Neuronal stem cell (in vitro differentiated cells): ENCODE measurements around the gene MAGEA6.
"Not testable (repeated sequence)": the region's sequence is repeated elsewhere in the genome, so short reads cannot be mapped to it uniquely, and the experiment has no call there.

Experiments used
- DNase-seq: peaks from one replicate; pipeline ENCODE4 v3.0.0-alpha.2; 2013; ENCODE audit warnings: low spot score
- H2AFZ ChIP-seq: one replicate; pipeline ENCODE4 v1.6.1; 2013; ENCODE audit warnings: mild to moderate bottlenecking, low read length, inconsistent platforms
- H2AK5ac ChIP-seq: 2 replicates; pipeline ENCODE4 v1.6.1; 2013; ENCODE audit warnings: low read depth, mild to moderate bottlenecking, inconsistent platforms, low read length, moderate library complexity, mixed read lengths
- H2BK120ac ChIP-seq: 2 replicates; pipeline ENCODE4 v1.6.1; 2013; ENCODE audit warnings: low read depth, mild to moderate bottlenecking, inconsistent platforms, low read length, moderate library complexity, mixed read lengths
- H2BK12ac ChIP-seq: one replicate; pipeline ENCODE4 v1.6.1; 2013; ENCODE audit warnings: low read length, inconsistent platforms
- H2BK15ac ChIP-seq: 2 replicates; pipeline ENCODE4 v1.6.1; 2013; ENCODE audit warnings: mild to moderate bottlenecking, low read length, inconsistent platforms, mixed read lengths
- H2BK5ac ChIP-seq: one replicate; pipeline ENCODE4 v1.6.1; 2013; ENCODE audit warnings: inconsistent platforms, mild to moderate bottlenecking, low read length, moderate library complexity
- H3K14ac ChIP-seq: one replicate; pipeline ENCODE4 v1.6.1; 2013; ENCODE audit warnings: low read length, inconsistent platforms
- H3K18ac ChIP-seq: 2 replicates; pipeline ENCODE4 v1.6.1; 2013; ENCODE audit warnings: low read length, inconsistent platforms
- H3K23ac ChIP-seq: 2 replicates; pipeline ENCODE4 v1.6.1; 2013; ENCODE audit warnings: low read depth, mild to moderate bottlenecking, mixed read lengths, low read length, inconsistent platforms; ENCODE audit not compliant: poor library complexity
- H3K27ac ChIP-seq: replicated peaks from 3 replicates; pipeline ENCODE4 v1.5.1; 2013; ENCODE audit warnings: low read length, inconsistent platforms
- H3K27me3 ChIP-seq, 3 experiments: 2 replicates each; pipeline ENCODE4 v1.6.1; 2013; ENCODE audit warnings: low read length in 3 of 3, mild to moderate bottlenecking in 2 of 3, inconsistent platforms in 1 of 3, low read depth in 1 of 3, mixed read lengths in 1 of 3, moderate library complexity in 1 of 3; ENCODE audit not compliant: control insufficient read depth in 3 of 3, insufficient read depth in 3 of 3
- H3K36me3 ChIP-seq, 2 donors: replicated peaks in 1 of 2; 2 replicates each; pipeline ENCODE4 v1.6.1; 2013; ENCODE audit warnings: low read length in 2 of 2; ENCODE audit not compliant: control insufficient read depth in 2 of 2, insufficient read depth in 2 of 2
- H3K4ac ChIP-seq: 2 replicates; pipeline ENCODE4 v1.6.1; 2013; ENCODE audit warnings: inconsistent platforms, mild to moderate bottlenecking, low read length, moderate library complexity
- H3K4me1 ChIP-seq, 2 donors: 1 replicate in 1 of 2; 2 replicates in 1 of 2; pipeline ENCODE4 v1.6.1; 2013; ENCODE audit warnings: low read length in 2 of 2, low read depth in 1 of 2; ENCODE audit not compliant: control insufficient read depth in 2 of 2, insufficient read depth in 1 of 2
- H3K4me2 ChIP-seq: one replicate; pipeline ENCODE4 v1.6.1; 2013; ENCODE audit warnings: mild to moderate bottlenecking, low read length, inconsistent platforms; ENCODE audit not compliant: insufficient read depth, poor library complexity, severe bottlenecking
- H3K4me3 ChIP-seq, 2 donors: 2 replicates each; pipeline ENCODE4 v1.5.1; 2013; ENCODE audit warnings: low read length in 2 of 2, mild to moderate bottlenecking in 2 of 2, inconsistent platforms in 1 of 2, moderate library complexity in 1 of 2
- H3K79me1 ChIP-seq: one replicate; pipeline ENCODE4 v1.6.1; 2013; ENCODE audit warnings: low read depth, mild to moderate bottlenecking, inconsistent platforms, low read length, moderate library complexity
- H3K9ac ChIP-seq: one replicate; pipeline ENCODE4 v1.6.1; 2013; ENCODE audit warnings: mild to moderate bottlenecking, low read depth, low read length, inconsistent platforms; ENCODE audit not compliant: poor library complexity
- H3K9me3 ChIP-seq, 2 donors: replicated peaks in 1 of 2; 2 replicates each; pipeline versions ENCODE3 to v1.6.1; 2013; ENCODE audit warnings: low read length in 2 of 2, mild to moderate bottlenecking in 2 of 2, inconsistent platforms in 1 of 2, low read depth in 1 of 2, mixed read lengths in 1 of 2, moderate library complexity in 1 of 2; ENCODE audit not compliant: control insufficient read depth in 2 of 2, insufficient read depth in 1 of 2
- H4K8ac ChIP-seq: one replicate; pipeline ENCODE4 v1.6.1; 2013; ENCODE audit warnings: low read depth, mild to moderate bottlenecking, inconsistent platforms, low read length, moderate library complexity
- H4K91ac ChIP-seq: one replicate; pipeline ENCODE4 v1.6.1; 2013; ENCODE audit warnings: low read length, low read depth, mild to moderate bottlenecking, inconsistent platforms; ENCODE audit not compliant: poor library complexity
- WGBS, 2 donors: extraction: QIAGEN DNeasy Blood & Tissue Kit; methylation state at CpG; one replicate each; pipeline ENCODE4 v1.1.7; 2013; ENCODE audit warnings: missing lambda C conversion rate in 2 of 2, mixed read lengths in 1 of 2; ENCODE audit not compliant: insufficient read length in 2 of 2, insufficient replicate concordance in 1 of 2; ENCODE audit errors: extremely low coverage in 2 of 2; 5-methylcytosine and 5-hydroxymethylcytosine counted together

Gene MAGEA6

GRCh38 chrX:152759544-152759943, 9.9 kb downstream of the MAGEA6 start:
- H3K27ac ChIP-seq, H2AK5ac ChIP-seq, H2BK120ac ChIP-seq, H3K18ac ChIP-seq, H3K4me2 ChIP-seq, H4K91ac ChIP-seq, H3K4ac ChIP-seq, H3K36me3 ChIP-seq, H3K14ac ChIP-seq, H3K9me3 ChIP-seq, H3K4me3 ChIP-seq, H3K27me3 ChIP-seq, H2BK5ac ChIP-seq, H3K79me1 ChIP-seq, H3K23ac ChIP-seq, H4K8ac ChIP-seq, H2BK12ac ChIP-seq, H2AFZ ChIP-seq, DNase-seq, H3K9ac ChIP-seq, H3K4me1 ChIP-seq, H2BK15ac ChIP-seq: not testable (repeated sequence)
- WGBS, 2 donors: no CpG with 5 or more reads among the region's 7 CpGs

- H3K4me1 ChIP-seq, H4K8ac ChIP-seq, H3K9ac ChIP-seq, H2AFZ ChIP-seq, H3K27me3 ChIP-seq, H2AK5ac ChIP-seq, DNase-seq, H2BK15ac ChIP-seq, H3K9me3 ChIP-seq, H2BK120ac ChIP-seq, H3K4me2 ChIP-seq, H3K36me3 ChIP-seq, H3K27ac ChIP-seq, H3K14ac ChIP-seq, H3K23ac ChIP-seq, H4K91ac ChIP-seq, H2BK5ac ChIP-seq, H3K4ac ChIP-seq, H3K18ac ChIP-seq, H2BK12ac ChIP-seq, H3K79me1 ChIP-seq, H3K4me3 ChIP-seq: not testable (repeated sequence)
- WGBS, 2 donors: no CpG with 5 or more reads among the region's 2 CpGs
Observed at GRCh38 chrX:152758918-152759317, 10.6 kb downstream of the MAGEA6 start, which contains the start of gene CSAG3. CSAG3 (plus strand) TSS chrX:152759218.

GRCh38 chrX:152754871-152755270, 14.6 kb downstream of the MAGEA6 start:
- not testable (repeated sequence) for H3K79me1 ChIP-seq, H3K14ac ChIP-seq, H3K27me3 ChIP-seq, H2AFZ ChIP-seq, H3K18ac ChIP-seq, H3K9ac ChIP-seq, H4K8ac ChIP-seq, H3K4me1 ChIP-seq, H2BK15ac ChIP-seq, H3K27ac ChIP-seq, H2AK5ac ChIP-seq, H2BK12ac ChIP-seq, H3K9me3 ChIP-seq, DNase-seq, H3K4ac ChIP-seq, H2BK5ac ChIP-seq, H3K23ac ChIP-seq, H2BK120ac ChIP-seq, H3K36me3 ChIP-seq, H4K91ac ChIP-seq, H3K4me3 ChIP-seq, H3K4me2 ChIP-seq
- WGBS, 2 donors: no CpG with 5 or more reads among the region's 5 CpGs

GRCh38 chrX:152753686-152754650, 15.5 kb downstream of the MAGEA6 start, which contains the start of gene MAGEA2:
MAGEA2 (minus strand) TSS chrX:152753842; CDS start chrX:152751363, 2,479 bp downstream.
- H3K18ac ChIP-seq, H4K91ac ChIP-seq, H3K4ac ChIP-seq, H3K27me3 ChIP-seq, H3K79me1 ChIP-seq, H3K14ac ChIP-seq, H2BK120ac ChIP-seq, H3K4me3 ChIP-seq, H2BK12ac ChIP-seq, H3K4me2 ChIP-seq, H2BK5ac ChIP-seq, DNase-seq, H3K4me1 ChIP-seq, H3K9me3 ChIP-seq, H2BK15ac ChIP-seq, H3K9ac ChIP-seq, H3K27ac ChIP-seq, H4K8ac ChIP-seq, H2AFZ ChIP-seq, H2AK5ac ChIP-seq, H3K36me3 ChIP-seq, H3K23ac ChIP-seq: not testable (repeated sequence)
- WGBS, 2 donors: no CpG with 5 or more reads among the region's 35 CpGs
